NCI-H82 treated with DMSO at 0.1 percent for 48 hours (cell line): Measurements from ENCODE around the gene ATP5MC3.
"Not testable (repeated sequence)": the region's sequence is repeated elsewhere in the genome, so short reads cannot be mapped to it uniquely, and the experiment has no call there.

Source experiments
- DNase-seq: peaks from one replicate; lab custom pipeline; 2025; ENCODE audit not compliant: unreplicated experiment; lab: John Stamatoyannopoulos, UW

Gene ATP5MC3

DNA sequence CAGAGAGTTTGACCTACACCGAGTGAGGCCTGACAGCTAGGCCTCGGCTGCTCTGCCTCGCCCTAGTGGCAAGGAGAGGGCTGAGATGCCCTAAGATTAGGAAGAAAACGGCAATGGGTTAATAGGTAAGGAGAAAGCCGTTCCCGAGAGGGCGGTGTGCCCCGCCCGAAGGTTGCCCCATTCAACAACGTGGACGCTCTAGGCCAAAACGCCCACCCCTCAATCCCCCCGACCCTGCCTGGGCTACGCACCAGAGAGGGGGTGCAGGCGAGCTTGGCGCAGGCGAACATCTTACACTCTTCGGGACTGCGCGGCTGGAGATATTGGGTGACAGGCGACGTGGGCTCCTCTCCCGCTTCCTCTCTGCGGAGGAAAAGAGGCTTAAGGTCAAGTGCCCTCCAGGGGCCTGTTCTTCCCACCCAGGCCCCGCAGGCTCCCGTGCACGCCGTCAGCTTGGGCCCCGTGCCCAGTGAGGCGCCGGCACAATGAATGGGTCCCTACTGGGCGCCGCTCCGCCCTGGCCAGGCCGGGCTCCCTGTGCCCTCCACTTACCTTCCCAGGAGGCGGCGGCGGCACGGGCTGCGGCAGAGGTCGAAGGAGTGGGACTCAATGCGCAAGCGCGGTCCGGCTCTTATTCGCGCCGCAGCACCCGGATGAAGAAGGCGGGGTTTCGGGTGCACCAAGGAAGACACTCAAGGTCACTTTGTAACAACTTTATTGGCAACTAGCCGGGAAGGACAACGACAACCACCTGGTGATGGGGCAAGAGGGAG is at the start of gene ATP5MC3:
TSS of gene ATP5MC3 (minus strand) at position 607 of the 773 bp plus-strand sequence. CDS start at position 290, 317 bp downstream.
- DNase-seq: peak; percentile 90

- DNase-seq: not testable (repeated sequence)
Observed at GRCh38 chr2:175228601-175229000, 47.1 kb upstream of the ATP5MC3 start.

DNA sequence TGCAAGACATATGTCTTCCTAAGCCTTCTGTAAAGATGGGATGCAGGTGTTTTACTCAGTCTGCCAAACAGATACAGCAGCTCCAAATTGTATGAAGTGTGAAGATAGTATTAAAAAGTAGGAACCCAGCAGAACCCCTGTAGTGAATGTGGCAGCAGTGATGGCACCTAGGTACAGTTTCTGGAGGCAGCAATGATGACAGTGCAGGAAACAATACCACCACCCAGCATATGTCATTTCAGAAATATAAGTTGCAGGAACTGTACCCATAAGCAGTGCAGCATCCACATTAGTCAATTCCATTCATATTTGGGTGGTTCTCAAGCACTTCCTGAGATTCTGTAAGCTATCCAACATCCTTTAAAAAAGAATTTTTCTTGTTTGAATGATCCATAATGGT is 46.7 kb upstream of the ATP5MC3 start:
- no peak for DNase-seq

GRCh38 chr2:175227393-175227792 is 45.9 kb upstream of the ATP5MC3 start:
- no peak for DNase-seq

DNA sequence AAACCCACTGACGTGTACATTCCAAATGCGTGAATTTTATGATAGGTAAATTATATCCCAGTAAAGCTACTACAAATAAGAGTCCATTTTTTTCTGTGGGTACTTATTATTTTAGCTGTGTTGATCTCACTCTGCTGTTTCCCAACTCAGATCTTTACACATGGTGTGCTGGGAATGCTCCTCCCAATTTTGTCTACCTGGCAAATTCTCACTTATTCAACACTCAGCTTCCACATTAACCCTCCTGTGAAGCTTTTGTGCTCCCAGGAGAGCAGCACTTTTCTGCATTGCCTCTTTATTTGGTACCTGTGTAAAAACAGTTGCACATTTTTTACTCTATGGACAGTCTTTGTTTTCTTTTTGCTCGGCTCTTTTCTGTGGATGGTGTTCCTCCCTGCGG is 38.6 kb upstream of the ATP5MC3 start:
- DNase-seq: no peak

GRCh38 chr2:175218551-175218950 is 37.0 kb upstream of the ATP5MC3 start:
- DNase-seq: no peak

DNA sequence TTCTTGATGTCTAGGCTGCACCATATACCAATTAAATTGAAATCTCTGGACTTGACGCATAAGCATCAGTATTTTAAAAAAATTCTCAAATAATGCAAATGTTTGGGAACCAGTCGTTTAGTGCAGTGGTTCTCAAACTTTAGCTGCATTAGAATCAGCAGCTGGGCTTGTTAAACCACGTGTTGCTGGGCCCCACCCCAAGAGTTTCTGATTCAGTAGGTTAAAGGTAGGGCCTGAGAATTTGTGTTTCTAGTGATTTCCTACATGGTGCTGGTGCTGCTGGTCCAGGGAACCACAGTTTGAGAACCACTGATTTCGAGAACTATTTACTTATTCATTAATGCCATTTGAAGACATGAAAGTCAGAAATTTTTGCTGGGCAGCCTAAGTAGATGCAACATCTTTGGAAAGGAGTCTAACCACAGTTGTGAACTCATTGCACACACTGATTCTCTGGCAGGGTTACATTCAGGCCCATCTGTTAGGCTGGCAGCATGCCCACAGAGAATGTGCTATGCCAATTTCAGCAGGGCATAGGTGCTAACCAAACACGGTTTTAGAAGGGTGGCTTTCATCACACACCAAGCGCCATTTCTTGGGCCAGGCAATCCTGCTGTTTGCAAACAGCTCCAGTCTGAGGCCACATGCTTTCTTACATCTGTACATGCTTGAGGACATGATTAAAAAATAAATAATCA is 26.4 kb upstream of the ATP5MC3 start:
- no peak for DNase-seq

DNA sequence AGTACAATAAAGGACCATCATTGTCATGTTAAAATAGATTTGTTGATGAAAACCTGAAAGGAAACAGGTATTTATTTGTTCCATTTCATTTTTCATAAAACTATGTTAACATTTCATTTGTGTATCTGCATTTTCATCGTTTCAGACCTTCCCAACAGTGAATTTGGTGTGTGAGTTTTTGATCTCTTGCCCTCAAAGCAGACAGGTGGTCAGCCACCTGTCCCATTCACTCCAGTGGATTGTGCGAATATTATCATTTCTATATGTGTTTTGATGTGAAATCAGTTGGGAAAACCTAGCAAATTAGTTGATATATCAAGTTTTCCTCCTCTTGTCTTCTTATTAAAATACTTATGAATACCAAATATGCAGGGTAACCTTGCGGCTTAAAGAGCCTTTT is 25.4 kb upstream of the ATP5MC3 start:
- no peak for DNase-seq

DNA sequence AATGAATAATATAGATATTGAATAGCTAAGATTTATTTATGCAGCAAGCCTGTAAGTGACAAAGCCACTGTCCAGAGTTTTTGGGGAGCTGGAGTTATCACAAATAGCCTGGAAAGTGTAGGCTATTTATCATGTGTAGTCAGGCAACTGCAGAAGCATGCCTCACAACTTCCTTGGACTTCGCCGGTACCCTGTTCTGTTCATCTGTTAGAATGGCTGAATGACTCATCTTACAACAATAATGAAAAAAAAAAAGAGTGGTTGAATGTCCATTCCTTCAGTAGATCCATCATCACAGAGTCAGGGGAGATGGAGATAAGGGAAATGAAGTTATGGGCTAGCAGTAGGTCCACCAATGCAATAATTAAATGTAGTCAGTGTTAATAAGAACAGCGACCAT is 24.0 kb upstream of the ATP5MC3 start:
- no peak for DNase-seq

DNA sequence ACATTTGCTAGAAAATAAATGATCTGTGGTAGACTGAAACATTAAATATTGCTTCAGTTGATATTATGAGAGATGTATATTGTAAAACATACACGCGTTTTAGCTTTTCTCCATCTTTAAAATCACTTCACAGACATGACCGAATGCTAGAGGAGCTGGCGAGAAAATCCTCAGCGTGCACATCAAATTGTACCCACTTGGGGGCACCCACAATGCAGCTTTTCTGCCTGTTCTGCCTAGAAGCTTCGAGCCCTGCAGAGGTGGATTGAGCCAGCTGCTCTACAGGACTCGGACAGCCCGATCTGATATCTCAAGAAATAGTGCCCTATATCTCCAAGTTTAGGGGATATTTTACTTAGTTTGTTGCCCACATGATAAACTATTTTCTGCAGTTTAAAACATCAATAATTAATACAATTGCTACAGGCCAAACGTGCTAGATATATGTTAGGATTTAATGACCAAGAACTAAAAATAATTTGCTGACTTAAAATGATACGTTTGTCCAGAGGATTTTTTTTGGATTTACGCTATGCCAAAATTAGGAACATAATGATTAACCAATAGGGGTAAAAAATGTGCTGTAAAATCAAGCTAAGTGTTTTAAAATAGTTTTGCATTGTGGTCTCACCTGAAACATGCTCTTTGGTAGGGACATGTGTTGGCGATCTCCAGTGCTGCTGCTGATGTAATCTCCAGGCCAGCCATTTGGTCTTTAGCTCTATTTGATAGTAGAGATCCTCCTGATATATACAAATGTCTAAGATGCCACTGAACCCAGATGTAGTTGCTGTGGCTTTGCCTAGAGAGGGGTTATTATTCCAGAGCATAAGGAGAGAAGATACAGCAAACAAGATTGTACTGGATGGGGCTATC is 22.3 kb upstream of the ATP5MC3 start:
- peak; percentile 32 for DNase-seq

DNA sequence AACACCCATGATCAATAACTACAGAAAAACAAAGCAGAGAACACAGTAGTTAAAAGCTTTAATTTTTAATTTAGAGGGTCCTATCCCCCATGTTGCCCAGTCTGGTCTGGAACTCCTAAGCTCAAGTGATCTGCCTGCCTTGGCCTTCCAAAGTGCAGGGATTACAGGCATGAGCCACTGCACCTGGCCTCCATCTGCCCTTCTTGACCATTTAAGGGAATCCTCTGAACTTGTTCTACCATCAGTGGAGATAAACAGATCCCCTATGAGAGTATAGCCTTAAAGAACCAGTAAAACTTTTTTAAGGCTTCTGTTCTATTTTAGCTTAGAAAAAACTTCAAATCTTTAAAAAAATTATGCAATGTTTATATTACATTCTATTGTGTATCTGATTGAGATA is 13.5 kb upstream of the ATP5MC3 start:
- DNase-seq: peak; percentile 86

DNA sequence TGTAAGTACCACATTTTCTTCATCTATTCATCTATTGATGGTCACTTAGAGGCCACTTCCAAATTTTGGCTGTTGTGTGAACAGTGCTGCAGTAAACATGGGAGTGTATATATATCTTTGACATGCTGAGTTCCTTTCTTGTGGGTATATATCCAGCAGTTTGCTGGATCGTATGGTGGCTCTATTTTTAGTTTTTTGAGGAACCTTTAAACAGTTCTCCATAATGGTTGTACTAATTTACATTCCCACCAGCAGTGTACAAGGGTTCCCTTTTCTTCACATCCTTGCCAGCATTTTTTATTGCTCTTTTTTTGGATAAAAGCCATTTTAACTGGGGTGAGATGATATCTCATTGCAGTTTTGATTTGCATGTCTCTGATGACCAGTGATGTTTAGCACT is 7.3 kb upstream of the ATP5MC3 start:
- no peak for DNase-seq

DNA sequence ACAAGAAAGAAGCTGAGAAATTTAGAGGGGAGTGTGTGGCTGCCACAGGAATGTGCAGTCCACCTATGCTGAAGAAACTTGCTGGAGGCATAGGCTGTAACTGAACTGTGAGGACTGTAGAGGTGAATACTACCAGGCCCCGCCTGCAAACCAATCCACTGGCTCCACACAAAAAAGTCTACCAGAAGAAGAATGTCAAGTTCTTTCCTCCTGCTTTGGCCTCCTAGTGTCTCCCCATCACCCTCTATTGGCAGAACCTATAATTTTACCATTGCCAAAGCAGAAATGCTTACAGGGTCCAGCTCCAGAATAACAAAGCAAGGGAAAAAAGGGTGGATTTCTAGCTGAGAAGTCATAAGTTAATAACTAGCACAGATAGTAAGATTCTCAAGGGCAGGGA is 5.9 kb upstream of the ATP5MC3 start:
- no peak for DNase-seq

DNA sequence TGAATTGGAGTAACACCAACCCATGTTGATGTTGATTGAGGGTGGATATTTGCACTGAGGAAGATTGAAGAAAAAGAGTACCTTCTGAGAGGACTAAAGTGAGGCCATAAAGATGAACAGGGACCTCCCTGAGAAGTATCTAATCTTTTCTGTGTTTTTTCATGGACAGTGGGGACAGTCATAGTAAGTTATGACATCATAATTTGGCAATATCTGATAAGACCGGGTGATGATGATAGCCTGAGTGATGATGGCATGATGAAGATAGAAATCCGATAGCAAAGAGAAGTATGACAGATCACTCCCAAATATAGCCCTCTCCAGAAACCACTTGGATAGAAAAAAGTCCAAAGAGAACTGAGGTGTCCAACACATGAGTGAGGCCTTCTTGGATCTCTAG is 2.2 kb upstream of the ATP5MC3 start:
- DNase-seq: no peak

- DNase-seq: no peak
Observed at GRCh38 chr2:175181877-175182308, 383 bp upstream of the ATP5MC3 start.

- no peak for DNase-seq
Observed at GRCh38 chr2:175180701-175181103, 808 bp downstream of the ATP5MC3 start.

GRCh38 chr2:175176624-175177023 is 4.9 kb downstream of the ATP5MC3 start:
- no peak for DNase-seq

DNA sequence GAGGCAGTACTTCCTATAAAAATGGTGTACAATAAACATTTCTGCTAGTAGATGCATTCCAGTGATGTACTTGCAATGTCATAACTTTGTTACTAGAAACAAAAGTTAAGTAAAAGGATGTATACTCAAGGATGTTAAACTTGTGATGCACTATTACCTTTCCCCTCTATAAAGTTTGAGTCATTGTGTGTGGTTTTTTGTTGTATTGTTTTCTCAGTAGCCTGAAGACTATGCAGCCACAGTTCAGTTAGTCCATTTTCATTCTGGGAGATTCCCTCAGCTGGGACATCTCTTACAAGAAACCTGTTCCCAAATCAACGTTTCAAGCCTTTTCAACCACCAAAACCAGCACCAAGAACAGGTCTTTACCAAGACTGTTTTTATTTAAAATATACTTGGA is 5.6 kb downstream of the ATP5MC3 start:
- no peak for DNase-seq

DNA sequence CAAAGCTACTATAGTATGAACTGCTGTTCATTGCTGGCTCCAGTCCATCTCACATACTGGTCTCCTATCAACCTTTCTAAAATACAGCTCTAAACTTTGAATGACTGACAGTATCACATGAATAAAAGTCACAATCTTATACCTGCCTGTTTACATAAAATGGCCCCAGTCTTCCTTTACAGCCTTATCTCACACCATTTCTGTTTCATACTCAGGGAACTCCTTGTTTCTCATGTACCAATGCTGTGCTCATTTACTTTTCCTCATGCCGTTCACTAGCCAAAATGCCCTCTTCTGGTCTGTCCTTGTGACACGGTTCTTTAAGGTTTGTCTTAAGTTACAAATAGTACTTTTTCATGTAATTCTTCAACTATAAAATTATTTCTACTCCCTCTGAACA is 6.2 kb downstream of the ATP5MC3 start:
- DNase-seq: no peak

GRCh38 chr2:175170659-175171304 is 10.7 kb downstream of the ATP5MC3 start:
- DNase-seq: no peak

GRCh38 chr2:175169191-175169590 is 12.3 kb downstream of the ATP5MC3 start:
- DNase-seq: no peak
